GM12801 (cell line): Measurements from ENCODE around the gene COL8A1.

Source experiments
- TF ChIP-seq, protein P1 (sequence below): IDR thresholded peaks from one replicate; pipeline ENCODE4 v1.5.1; 2011; ENCODE audit warnings: control low read depth; ENCODE audit not compliant: insufficient read length; ENCODE audit errors: extremely low read depth

Gene COL8A1

DNA sequence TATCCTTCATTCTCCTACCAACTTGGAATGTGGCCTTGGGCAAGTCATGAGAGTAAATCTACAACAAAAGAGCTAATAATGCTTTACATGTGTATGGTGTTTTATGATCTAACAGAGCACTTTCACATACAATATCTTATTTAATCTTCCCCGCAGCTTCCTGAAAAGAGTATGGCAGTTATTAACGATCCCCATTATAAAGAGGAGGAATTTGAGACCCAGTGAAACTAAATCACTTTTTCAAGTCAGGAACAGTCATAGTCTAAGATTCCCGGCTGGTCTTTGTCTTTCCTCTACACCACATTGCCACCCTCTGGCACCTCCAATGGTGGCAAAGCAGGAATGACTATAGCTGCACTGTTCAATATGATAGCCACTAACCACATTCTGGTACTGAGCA is 109.5 kb downstream of the COL8A1 start:
- TF ChIP-seq, protein P1, sequence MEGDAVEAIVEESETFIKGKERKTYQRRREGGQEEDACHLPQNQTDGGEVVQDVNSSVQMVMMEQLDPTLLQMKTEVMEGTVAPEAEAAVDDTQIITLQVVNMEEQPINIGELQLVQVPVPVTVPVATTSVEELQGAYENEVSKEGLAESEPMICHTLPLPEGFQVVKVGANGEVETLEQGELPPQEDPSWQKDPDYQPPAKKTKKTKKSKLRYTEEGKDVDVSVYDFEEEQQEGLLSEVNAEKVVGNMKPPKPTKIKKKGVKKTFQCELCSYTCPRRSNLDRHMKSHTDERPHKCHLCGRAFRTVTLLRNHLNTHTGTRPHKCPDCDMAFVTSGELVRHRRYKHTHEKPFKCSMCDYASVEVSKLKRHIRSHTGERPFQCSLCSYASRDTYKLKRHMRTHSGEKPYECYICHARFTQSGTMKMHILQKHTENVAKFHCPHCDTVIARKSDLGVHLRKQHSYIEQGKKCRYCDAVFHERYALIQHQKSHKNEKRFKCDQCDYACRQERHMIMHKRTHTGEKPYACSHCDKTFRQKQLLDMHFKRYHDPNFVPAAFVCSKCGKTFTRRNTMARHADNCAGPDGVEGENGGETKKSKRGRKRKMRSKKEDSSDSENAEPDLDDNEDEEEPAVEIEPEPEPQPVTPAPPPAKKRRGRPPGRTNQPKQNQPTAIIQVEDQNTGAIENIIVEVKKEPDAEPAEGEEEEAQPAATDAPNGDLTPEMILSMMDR = no peak

GRCh38 chr3:99751649-99752048 is 113.3 kb downstream of the COL8A1 start:
- TF ChIP-seq, protein P1 = no peak

GRCh38 chr3:99753268-99753975 is 115.0 kb downstream of the COL8A1 start:
- TF ChIP-seq, protein P1 = no peak

- TF ChIP-seq, protein P1 = no peak
Observed at GRCh38 chr3:99755831-99756230, 117.4 kb downstream of the COL8A1 start.

DNA sequence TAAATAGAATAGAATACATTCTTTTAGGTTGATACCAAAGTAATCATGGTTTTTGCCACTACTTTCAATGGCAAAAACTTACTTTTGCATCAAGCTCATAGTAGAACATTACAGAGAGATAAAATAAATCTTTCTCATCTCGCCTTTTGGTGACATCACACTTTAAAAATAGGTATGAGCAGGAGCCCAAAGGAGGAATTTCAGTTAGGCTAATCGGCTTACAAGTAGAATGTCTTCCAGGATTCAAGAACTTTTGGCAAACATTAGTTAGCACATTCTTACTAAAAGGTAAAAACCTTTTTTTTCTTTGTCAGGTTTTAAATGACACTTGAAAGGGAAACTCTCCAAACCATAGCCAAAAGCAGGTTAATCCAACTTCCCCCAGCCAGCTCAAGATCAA is 119.6 kb downstream of the COL8A1 start:
- TF ChIP-seq, protein P1 = no peak

GRCh38 chr3:99758502-99759177 is 120.2 kb downstream of the COL8A1 start:
- TF ChIP-seq, protein P1 = no peak

GRCh38 chr3:99760031-99760430 is 121.6 kb downstream of the COL8A1 start:
- TF ChIP-seq, protein P1 = no peak
